GM10266 (cell line): ENCODE measurements around the gene TMEM170B.

Experiments used
- DNase-seq: peaks from one replicate; pipeline ENCODE4 v3.0.0; 2012; ENCODE audit errors: extremely low spot score
- CTCF ChIP-seq: IDR thresholded peaks from 2 replicates; pipeline ENCODE4 v1.5.1; 2012; ENCODE audit warnings: mild to moderate bottlenecking, low read depth; ENCODE audit not compliant: control insufficient read depth, insufficient read depth; ENCODE audit errors: missing control alignments

TMEM170B gene

GRCh38 chr6:11631539-11631938 is 94.0 kb downstream of the TMEM170B start:
- TF ChIP-seq CTCF = no peak

DNA sequence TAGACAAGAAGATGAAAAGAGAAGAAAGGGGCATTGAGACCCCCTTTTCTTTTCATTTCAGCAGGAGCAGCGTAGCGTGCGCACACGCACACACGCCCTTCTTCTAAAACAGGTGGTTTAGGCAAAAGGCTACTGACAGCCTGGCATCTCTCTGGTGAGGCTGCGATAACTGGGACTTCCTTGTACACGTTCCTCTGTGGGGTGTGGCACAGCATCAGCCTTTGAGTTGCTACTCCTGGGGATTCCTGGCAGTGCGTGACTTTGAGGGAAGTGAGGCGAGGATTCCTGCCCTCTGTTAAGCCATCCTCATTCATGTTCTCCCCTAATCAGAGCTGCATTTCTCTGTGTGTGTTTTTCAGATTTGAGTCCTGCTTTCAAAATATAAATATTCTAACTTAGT is 94.7 kb downstream of the TMEM170B start:
- TF ChIP-seq CTCF = no peak
- DNase-seq = no peak

More at GRCh38 chr6:11631539-11631938, 94.0 kb downstream of the TMEM170B start:
- no peak for DNase-seq

- TF ChIP-seq CTCF = no peak
- DNase-seq = no peak
Observed at GRCh38 chr6:11632795-11633511, 95.4 kb downstream of the TMEM170B start.
